T-helper 2 cell treated with Interferon-gamma antibody and Interleukin-4, amounts not matched to agents 5 μg/mL and 100 μg/mL, for 36 hours (primary cell): Measurements from ENCODE around the gene ATP8B3.

Experiments used
- DNase-seq: peaks from one replicate; pipeline ENCODE4 v3.0.0; 2021; ENCODE audit warnings: low spot score
- H3K27ac Mint-ChIP-seq: one replicate; pipeline ENCODE4 v1.8.0; 2021; ENCODE audit warnings: mild to moderate bottlenecking, mixed read lengths
- H3K27me3 Mint-ChIP-seq: one replicate; pipeline ENCODE4 v1.8.0; 2021; ENCODE audit warnings: low read depth, mixed read lengths
- H3K36me3 Mint-ChIP-seq: one replicate; pipeline ENCODE4 v1.8.0; 2021; ENCODE audit warnings: low read depth, mixed read lengths
- H3K4me1 Mint-ChIP-seq: one replicate; pipeline ENCODE4 v1.8.0; 2021; ENCODE audit warnings: low read depth, mixed read lengths
- H3K4me3 Mint-ChIP-seq: one replicate; pipeline ENCODE4 v1.8.0; 2022; ENCODE audit warnings: mild to moderate bottlenecking, moderate library complexity, mixed read lengths
- H3K9me3 Mint-ChIP-seq: one replicate; pipeline ENCODE4 v1.8.0; 2021; ENCODE audit warnings: mixed read lengths

ATP8B3 gene

DNA sequence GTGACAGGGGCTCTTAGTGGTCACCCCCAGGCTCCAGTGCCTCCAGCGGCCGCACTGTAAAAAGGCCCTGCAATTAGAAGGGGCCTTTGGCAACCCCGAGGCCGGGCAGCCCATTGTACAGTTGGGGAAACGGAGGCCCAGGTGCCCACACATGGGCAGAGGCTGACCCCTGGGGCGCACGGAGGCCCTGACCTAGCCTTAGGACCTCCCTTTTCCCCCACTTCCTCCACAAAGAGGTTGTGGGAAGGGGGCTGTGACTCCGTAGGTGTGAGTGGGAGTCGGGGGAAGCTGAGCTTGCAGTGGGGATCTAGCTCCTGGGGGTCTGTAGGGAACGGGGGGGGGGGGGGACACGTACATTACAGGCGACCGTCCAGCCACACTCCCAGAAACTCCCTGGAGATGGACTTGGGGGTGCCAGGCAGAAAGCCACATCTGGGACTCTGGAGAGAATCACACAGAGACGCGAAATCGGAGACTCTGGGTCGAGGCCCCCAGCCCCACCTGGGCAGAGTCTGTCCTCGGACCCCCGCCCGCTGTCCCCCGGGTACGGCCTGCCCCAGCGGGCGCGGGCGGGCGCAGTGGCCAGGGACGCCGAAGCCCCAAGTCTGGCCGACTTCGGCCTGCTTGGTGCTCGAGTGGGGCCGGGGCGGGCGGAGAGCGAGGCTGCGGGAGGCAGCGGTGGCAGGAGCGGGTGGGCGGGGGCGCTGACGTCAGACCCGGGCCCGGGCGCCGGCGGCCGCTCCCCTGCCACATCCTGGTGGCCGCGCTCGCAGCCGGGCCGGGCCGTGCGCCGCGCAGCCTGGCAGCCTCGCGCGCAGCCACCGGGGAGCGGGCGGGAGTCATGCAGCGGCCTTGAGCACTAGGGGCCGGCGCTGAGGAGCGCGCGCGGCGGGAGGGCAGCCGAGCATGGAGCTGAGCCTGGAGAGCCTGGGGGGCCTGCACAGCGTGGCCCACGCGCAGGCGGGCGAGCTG lies 59.0 kb downstream of the ATP8B3 start, which contains the start of gene ONECUT3:
Gene ONECUT3 (plus strand): TSS at position 750 of the 972 bp plus-strand sequence. CDS start 157 bp downstream, at position 907.
- DNase-seq: no peak
- Mint-ChIP-seq H3K36me3 (peaks cover 3% of the 10 kb centered on the region), H3K4me1 (peaks cover 9% of the 10 kb centered on the region), H3K27ac (peak within 1 kb of the TSS; percentile 55), H3K9me3 (no peaks in the 10 kb centered on the region), H3K4me3 (no peak within 1 kb of the TSS), H3K27me3 (peaks cover 59% of the 10 kb centered on the region)

DNA sequence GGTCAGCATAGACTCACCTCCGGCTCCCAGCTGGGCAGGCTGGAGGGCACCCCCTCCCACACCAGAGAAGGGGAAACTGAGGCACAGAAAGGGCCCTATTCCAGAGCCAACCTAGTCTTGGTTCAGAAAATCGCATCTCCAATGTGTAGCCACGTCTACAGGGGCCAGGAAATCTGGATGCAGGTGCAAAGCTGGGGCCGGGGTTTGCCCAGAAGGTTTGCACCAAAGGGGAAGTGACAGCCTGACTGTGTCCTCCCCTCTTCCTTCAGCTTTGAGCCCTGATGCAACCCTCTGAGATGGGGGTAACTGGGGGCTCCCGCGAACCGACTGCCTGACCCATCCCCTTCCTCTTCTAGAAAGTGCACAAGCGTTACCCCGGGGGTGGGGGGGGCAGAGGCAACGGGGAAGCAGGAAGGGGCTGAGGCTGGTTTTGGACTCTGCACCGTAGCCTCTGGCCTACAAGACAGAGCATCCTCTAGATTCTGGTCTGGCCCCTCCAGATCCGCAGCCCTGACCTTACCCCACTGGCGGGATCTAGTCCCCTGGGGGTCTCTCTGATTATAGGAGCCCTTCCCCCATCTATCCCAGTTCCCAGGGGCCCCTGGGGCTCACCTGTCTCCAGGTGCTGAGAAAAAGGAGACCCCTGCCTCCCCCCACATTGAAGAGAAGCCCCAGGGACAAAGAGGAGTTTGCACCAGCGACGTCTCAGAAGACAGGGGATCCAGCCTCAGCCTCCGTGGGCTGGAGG lies 59.9 kb downstream of the ATP8B3 start:
- H3K9me3 Mint-ChIP-seq: no peaks in the 10 kb centered on the region
- H3K4me1 Mint-ChIP-seq: peaks cover 14% of the 10 kb centered on the region
- no peak overlapping the region for H3K4me3 Mint-ChIP-seq
- no peak for DNase-seq
- H3K27me3 Mint-ChIP-seq: peaks cover 61% of the 10 kb centered on the region
- H3K36me3 Mint-ChIP-seq: peaks cover 3% of the 10 kb centered on the region
- H3K27ac Mint-ChIP-seq: no peak overlapping the region

DNA sequence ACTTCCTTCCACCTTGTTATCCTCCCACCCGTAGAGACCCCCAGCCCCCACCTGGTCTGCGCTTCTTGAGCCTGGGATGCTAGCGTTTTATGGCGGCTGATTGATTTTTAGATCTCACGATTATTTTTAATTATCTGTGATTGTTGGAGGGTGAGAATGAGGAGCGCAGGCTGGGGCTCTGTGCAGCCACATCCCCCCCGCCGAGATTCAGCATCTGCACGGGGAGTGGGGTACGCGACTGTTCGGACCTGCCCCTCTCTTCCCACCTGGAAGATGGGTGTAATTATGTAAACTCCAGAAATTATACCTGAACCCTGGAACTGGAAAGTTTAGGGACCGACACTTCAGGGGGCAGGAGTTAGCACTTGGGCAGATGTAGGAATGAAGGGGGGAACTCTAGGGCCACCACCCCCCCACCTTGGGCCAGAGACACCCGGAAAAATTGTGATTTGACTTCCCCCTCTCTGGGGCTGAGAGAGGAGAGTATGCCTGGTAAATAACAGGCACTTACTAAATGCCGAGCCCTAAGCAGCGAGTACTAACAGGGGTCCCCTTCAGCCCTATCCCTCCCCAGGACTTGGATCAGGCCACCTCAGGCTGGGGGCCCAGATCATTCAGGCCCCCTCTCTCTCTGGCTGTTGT lies 60.6 kb downstream of the ATP8B3 start:
- no peak for DNase-seq
- Mint-ChIP-seq H3K27ac (peak overlapping the region; percentile 31), H3K4me3 (no peak overlapping the region), H3K4me1 (peaks cover 12% of the 10 kb centered on the region), H3K36me3 (peaks cover 3% of the 10 kb centered on the region), H3K27me3 (peaks cover 60% of the 10 kb centered on the region), H3K9me3 (no peaks in the 10 kb centered on the region)

DNA sequence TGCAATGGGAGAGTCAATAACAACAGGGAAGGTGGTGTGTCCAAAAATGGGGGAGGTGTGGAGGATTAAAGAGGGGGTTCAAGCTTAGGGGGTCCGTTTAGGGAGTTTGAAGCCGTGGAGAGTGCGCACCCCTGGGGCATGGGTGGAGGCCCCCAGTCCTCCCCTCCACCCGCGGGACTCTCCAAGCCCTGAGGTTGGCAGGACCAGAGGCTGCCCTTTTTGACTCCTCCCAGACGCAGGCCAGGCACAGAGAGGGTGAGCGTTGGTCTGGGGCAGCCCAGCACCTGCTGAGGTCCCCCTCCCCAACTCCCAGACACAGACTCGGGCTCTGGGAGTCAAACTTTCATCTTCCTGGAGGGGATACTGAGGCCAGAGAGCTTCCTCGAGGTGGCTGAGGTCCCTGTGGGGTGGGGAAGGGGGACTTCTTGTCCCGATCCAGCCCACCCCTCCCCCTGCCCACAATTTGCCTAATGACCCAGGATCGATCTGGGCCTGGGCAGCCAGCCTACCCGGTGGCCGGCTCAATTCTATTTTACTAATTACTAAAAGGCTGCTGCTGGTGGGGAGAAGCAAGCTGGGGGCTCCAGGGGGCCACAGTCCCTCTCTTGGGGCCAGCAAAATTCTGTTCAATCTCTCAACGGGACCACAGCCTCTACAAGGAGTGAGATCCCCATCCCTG lies 61.6 kb downstream of the ATP8B3 start:
- no peak for DNase-seq
- H3K4me3 Mint-ChIP-seq: peak overlapping the region; percentile 46
- peaks cover 2% of the 10 kb centered on the region for H3K36me3 Mint-ChIP-seq
- H3K9me3 Mint-ChIP-seq: no peaks in the 10 kb centered on the region
- H3K27ac Mint-ChIP-seq: no peak overlapping the region
- H3K4me1 Mint-ChIP-seq: peaks cover 9% of the 10 kb centered on the region
- H3K27me3 Mint-ChIP-seq: peaks cover 57% of the 10 kb centered on the region

DNA sequence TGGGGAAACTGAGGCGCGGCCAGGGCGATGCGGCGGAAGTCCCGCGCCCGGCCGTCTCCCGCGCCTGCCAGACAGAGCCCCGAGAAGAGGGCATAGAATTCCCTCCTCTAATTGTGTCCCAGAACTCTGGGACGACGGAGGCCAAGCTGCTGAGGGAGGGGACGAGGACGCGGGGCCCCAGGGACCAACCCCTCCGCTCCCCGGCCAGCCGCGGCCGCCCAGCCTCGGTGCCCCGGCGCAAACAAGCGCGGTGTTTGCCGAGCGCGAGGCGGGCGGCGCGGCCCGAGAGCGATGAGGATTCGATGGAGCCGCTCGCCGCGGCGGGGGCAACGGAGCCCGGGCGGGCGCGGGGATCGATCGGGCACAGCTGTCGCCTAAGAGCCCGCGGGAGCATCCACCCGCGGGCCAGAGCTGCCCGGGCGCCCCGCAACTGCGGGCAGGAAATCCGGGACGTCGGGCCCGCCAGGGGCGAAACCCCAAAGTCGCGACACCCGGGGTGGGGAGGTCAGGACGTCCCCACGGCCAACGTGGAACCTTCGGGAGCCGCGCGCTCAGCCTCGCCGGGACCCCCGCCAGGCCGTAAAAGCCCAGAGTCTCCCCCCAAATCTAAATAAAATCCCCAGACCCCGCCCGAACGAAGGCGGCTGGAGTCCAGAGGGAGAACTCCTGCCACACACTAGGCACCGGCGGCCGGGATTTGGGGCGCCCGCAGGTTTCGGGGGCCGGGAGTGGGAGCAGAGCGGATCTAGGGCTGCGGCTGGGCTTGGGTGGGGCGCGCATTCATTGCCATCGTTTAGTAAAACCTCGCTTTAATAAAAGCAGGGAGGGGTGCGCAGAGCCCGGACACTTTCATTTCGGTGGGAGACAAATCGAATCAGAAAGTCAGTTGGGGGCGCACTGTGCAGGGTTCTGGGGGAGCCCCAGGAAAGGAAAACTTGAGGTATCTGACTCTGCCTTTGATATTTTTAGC lies 62.4 kb downstream of the ATP8B3 start:
- H3K27me3 Mint-ChIP-seq: peaks cover 59% of the 10 kb centered on the region
- no peak overlapping the region for H3K27ac Mint-ChIP-seq

DNA sequence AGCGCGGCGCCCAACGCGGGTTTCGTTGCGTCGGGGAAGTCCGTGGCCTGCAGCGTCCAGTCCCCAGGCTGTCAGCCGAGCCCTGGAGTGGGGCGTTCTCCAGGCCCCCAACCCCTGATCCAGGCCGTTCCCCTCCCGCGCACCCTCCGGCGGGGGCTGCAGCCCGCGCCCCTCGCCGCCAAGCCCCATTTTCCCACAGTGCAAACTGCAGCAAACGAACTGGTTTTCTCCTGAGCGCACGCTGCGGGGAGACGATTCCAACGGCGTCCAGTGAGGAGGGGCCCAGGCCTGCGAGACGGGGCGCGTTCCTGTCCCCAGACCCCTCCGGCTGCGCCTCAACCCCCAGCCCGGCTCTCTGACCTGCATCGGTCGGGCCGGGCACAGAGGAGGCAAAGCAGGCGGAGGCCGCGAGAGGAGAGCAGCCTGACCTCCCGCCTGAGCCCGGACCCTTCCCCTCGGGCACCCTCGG lies 63.2 kb downstream of the ATP8B3 start:
- no peak for DNase-seq
- no peak overlapping the region for H3K27ac Mint-ChIP-seq
- H3K36me3 Mint-ChIP-seq: no peaks in the 10 kb centered on the region
- peaks cover 9% of the 10 kb centered on the region for H3K4me1 Mint-ChIP-seq
- no peak overlapping the region for H3K4me3 Mint-ChIP-seq
- H3K27me3 Mint-ChIP-seq: peaks cover 59% of the 10 kb centered on the region
- H3K9me3 Mint-ChIP-seq: no peaks in the 10 kb centered on the region

More for the DNA sequence above, 62.4 kb downstream of the ATP8B3 start:
- peak overlapping the region; percentile 46 for H3K4me3 Mint-ChIP-seq
- no peaks in the 10 kb centered on the region for H3K9me3 Mint-ChIP-seq
- peaks cover 1% of the 10 kb centered on the region for H3K36me3 Mint-ChIP-seq
- H3K4me1 Mint-ChIP-seq: peaks cover 9% of the 10 kb centered on the region
- DNase-seq: no peak

DNA sequence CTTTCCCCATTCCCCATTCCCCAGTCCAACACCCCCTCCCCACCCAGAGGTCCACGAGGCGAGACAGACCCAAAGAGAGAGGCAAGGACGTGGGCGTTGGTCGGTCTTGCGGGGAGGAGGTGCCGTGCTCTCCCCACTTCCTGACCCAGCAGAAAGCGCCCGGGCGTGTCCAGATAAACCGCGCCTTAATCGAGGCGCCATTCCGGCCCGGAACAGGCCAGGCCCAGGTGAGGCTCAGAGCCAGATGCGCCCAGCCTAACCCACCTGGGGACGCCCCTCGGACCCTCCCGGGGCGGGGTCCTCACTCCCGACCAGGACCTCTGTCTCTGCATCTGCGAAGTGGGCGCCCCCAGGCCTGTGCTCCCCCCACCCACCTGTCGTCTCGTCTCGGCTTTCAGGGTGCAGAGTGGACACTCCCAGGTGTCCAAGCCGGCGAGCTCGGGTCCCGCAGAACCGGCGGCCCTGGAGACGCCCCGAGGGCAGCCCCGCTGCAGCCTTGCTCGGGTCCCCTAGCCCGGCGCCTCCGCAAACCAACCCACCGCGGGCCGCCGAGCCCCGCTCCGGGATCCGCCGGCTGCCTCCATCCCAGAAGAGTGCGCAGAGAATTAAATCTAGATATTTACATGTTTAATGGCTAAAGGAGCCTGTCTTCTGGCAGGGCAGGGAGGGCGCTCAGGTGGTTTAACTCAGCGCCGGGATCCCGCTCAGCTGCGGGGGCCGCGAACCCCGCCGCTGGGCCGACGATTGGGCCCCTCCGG lies 63.8 kb downstream of the ATP8B3 start:
- peak overlapping the region; percentile 17 for H3K27ac Mint-ChIP-seq

DNA sequence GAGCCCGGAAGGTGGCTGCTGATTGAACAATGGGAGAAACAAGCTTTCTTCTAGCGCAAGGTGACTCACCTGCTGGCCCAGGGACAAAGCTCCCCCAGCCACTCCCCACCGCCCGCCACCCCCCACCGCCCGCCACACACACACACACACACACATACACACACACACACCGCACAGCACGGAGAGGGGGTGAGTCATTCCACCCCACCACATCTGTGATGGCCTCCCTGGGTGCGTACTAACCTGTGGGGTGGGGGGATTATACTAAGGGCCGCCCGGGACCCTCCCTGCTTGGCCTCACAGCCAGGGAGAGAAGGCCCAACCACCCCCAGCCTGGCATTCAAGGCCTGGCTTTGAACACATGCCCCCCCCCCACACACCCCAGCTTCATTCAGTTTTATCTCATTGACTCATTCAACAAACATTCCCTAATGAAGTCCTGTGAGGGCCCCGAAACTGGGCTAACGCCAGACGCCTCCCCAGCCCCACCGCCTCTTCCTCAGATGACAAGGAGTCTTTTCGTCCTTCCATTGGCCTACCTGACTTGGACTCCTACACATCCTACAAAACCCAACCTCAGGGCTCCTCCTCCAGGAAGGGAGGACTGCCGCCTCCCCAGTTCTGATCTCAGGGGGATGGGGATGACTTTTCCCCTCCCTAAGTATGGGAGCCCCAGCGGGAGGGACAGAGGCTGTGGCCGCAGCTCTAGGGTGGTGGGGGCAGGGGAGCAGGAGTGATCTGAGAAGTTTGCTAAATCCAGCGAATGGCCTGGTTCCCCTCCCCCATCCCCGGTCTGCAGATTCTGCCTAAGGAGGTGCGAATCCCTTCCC lies 64.6 kb downstream of the ATP8B3 start:
- peaks cover 9% of the 10 kb centered on the region for H3K4me1 Mint-ChIP-seq
- H3K4me3 Mint-ChIP-seq: peak overlapping the region; percentile 64
- no peaks in the 10 kb centered on the region for H3K36me3 Mint-ChIP-seq
- DNase-seq: no peak
- peaks cover 54% of the 10 kb centered on the region for H3K27me3 Mint-ChIP-seq
- H3K9me3 Mint-ChIP-seq: no peaks in the 10 kb centered on the region
- H3K27ac Mint-ChIP-seq: peak overlapping the region; percentile 17

More for the DNA sequence above, 63.8 kb downstream of the ATP8B3 start:
- no peaks in the 10 kb centered on the region for H3K9me3 Mint-ChIP-seq
- peak overlapping the region; percentile 64 for H3K4me3 Mint-ChIP-seq
- no peaks in the 10 kb centered on the region for H3K36me3 Mint-ChIP-seq
- peaks cover 60% of the 10 kb centered on the region for H3K27me3 Mint-ChIP-seq
- DNase-seq: no peak
- H3K4me1 Mint-ChIP-seq: peaks cover 9% of the 10 kb centered on the region

DNA sequence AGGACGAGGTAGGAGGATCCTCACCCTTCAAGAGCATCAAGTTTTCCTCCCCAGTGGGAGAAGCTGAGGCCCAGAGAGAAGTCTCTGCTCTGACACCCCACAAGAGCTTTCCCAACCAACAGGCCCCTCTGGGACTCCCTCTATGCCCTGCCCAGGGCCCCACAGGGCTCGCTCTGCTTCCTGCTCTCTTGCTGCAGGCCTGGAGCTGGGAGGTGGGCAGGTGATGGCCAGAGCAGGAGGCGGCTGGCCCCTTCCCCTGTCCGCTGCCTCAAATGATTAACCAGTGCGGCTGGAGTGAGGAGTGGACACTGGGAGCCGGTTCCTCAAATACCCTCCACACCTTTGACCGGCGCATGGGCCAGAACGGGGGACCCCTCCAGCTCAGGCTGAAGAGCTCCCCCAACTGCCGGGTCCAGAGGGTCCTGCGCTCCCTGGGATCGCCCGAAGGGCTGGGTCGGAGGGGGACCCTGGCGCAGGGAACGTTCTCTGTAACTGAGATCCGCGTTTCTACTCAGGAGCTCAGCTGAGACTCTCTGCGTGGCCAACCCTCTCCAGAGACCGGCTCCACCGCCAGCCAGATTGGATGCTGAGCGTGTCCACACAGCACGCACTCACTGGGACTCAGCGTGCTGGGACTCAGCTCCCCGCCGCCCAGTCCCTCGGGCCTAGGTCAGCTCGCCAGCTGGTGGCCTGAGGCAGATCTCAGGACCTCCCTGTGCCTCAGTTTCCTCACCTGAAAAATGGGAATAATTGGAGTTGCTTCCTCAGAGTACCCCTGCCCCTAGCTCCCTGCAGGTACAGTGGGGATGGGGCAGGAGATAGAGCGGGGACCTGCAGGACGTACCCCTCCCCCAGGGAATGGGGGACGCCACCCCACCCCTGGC lies 65.4 kb downstream of the ATP8B3 start:
- no peaks in the 10 kb centered on the region for H3K9me3 Mint-ChIP-seq
- no peak for DNase-seq
- no peaks in the 10 kb centered on the region for H3K36me3 Mint-ChIP-seq
- peaks cover 46% of the 10 kb centered on the region for H3K27me3 Mint-ChIP-seq
- H3K4me1 Mint-ChIP-seq: peaks cover 9% of the 10 kb centered on the region
- H3K27ac Mint-ChIP-seq: no peak overlapping the region
- no peak overlapping the region for H3K4me3 Mint-ChIP-seq

DNA sequence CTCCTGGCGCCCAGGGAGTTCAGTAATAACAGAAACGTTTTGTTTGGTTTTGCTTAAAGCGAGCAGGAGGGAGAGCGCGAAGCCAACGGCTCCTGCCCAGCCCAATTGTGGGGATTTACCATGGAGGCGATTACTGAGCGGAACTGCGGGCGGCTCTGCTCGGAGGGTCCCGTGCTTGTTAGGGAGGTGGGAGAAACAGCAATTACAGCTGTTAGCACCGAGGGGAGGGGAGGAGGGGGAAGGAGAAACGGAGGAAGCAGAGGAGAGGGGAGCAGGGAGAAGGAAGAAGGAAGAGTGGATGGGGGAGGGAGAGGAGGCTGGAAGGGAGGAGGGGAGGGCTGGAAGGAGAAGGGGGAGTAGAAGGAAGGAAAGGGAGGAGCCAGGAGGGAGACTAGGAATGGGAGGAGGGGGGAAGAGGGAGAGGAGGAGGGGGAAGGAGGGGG lies 66.5 kb downstream of the ATP8B3 start:
- no peak for DNase-seq
- Mint-ChIP-seq H3K4me3 (no peak overlapping the region), H3K4me1 (peaks cover 9% of the 10 kb centered on the region), H3K9me3 (no peaks in the 10 kb centered on the region), H3K27me3 (peaks cover 37% of the 10 kb centered on the region), H3K36me3 (no peaks in the 10 kb centered on the region), H3K27ac (no peak overlapping the region)
